Retinal pigment epithelial cell (primary cell): Measurements from ENCODE around the gene CBR4.

Source experiments
- DNase-seq: peaks from one replicate; pipeline ENCODE4 v3.0.0-alpha.2; 2010; ENCODE audit warnings: low read depth
- H3K4me3 ChIP-seq: 2 replicates; pipeline ENCODE4 v1.5.1; 2011; ENCODE audit warnings: mild to moderate bottlenecking, low read length, control low read depth, moderate library complexity
- TF ChIP-seq, protein P1 (sequence below): conservative IDR thresholded peaks from 2 replicates; pipeline ENCODE4 v1.5.1; 2011; ENCODE audit warnings: low read depth, low read length, control low read depth, inconsistent platforms

The CBR4 gene

DNA sequence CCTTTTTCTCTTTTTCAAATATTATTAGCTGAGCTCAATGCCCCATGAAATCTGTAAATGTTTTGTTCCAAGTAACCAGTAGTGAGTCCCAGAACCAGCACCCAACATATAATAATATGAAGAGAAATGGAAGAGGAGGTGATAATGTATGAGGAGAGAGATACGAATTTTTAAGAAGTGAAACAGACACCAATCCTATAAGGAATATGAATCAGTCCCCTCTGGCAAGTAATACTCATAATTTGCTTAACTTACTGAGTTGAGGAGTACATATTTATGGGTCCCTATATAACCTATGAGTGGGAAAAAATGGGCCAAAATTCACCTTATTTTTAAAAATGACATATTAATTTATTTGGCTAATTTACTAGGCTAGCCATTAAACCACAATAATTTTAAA lies 8.4 kb upstream of the CBR4 start:
- TF ChIP-seq, protein P1, sequence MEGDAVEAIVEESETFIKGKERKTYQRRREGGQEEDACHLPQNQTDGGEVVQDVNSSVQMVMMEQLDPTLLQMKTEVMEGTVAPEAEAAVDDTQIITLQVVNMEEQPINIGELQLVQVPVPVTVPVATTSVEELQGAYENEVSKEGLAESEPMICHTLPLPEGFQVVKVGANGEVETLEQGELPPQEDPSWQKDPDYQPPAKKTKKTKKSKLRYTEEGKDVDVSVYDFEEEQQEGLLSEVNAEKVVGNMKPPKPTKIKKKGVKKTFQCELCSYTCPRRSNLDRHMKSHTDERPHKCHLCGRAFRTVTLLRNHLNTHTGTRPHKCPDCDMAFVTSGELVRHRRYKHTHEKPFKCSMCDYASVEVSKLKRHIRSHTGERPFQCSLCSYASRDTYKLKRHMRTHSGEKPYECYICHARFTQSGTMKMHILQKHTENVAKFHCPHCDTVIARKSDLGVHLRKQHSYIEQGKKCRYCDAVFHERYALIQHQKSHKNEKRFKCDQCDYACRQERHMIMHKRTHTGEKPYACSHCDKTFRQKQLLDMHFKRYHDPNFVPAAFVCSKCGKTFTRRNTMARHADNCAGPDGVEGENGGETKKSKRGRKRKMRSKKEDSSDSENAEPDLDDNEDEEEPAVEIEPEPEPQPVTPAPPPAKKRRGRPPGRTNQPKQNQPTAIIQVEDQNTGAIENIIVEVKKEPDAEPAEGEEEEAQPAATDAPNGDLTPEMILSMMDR, result no peak
- DNase-seq, result no peak
- no peak overlapping the region for H3K4me3 ChIP-seq

DNA sequence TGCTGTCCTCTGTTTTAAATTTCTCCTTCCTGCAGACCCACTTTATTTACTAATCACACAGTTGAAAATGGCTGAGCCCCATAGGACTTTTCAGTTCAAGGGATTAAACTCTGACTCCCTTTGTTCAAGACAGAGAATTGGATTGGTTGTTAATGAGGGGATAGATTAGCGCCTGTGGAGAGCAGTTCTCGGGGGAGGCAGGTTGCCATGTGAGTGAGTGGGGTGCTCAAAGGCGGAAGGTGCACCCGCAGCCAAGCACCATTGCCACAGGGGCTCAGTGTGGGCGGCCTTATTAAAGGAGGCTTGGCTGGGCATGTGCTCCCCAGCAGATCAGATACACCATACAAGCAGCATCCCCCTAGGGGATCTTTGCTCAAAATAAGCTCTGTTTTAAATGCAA lies 7.9 kb upstream of the CBR4 start:
- TF ChIP-seq, protein P1, result no peak
- no peak for DNase-seq
- no peak overlapping the region for H3K4me3 ChIP-seq

- TF ChIP-seq, protein P1, result no peak
- H3K4me3 ChIP-seq, result no peak overlapping the region
- DNase-seq, result no peak
Observed at GRCh38 chr4:169015186-169015623, 5.2 kb upstream of the CBR4 start.

- TF ChIP-seq, protein P1, result no peak
- DNase-seq, result no peak
- H3K4me3 ChIP-seq, result no peak overlapping the region
Observed at GRCh38 chr4:169014586-169014985, 4.5 kb upstream of the CBR4 start.

- TF ChIP-seq, protein P1, result no peak
- DNase-seq, result no peak
- H3K4me3 ChIP-seq, result no peak overlapping the region
Observed at GRCh38 chr4:169013396-169013795, 3.3 kb upstream of the CBR4 start.

- no peak for DNase-seq
- TF ChIP-seq, protein P1, result no peak
- no peak overlapping the region for H3K4me3 ChIP-seq
Observed at GRCh38 chr4:169012049-169012448, 2.0 kb upstream of the CBR4 start.

DNA sequence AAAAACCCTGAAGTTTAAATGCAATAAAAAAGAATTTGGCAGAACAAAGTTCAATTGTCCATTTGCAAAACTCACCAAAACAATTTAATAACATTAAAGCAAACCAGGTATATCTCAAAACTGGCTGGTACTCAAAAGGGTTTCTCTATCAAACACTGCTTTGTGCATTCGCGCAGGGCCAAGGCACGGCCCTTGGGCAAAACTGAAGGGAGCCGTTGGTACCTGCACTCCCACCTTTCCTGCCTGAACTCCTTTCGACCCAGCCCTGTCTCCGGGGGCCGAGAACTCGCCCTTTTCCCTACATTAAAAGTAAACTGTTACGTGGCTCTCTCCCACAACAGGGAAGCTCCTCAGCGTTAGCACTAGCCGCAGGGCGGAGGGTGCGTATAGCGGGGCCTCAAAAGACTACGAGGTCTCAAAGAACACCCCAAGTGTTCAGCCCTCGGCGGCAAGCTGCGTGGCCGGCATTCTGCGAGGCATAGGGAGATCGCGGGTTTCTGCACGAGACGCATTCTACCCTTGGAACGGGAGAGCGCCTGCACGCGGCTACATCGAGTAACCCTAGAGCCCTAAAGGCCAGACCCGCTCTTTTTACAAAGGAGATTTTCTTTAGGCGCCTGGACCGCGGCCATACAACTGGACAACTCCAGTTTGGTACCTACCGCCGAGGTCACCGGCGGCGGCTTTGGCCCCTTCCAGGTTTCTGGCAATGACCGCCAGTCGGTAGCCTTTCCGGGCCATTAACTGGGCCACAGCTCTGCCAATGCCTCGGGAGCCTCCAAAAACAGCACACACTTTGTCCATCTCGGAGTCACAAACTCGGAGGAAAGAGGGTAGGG lies 550 bp downstream of the CBR4 start:
- TF ChIP-seq, protein P1, result peak; percentile 26
- H3K4me3 ChIP-seq, result peak overlapping the region; percentile 76
- DNase-seq, result no peak
